GM18526 (cell line): Measurements from ENCODE around the gene AK9.

Source experiments
- POLR2A ChIP-seq: IDR thresholded peaks from 3 replicates; pipeline ENCODE4 v1.6.1; 2011; ENCODE audit not compliant: insufficient read length; ENCODE audit errors: extremely low read depth

AK9 gene

DNA sequence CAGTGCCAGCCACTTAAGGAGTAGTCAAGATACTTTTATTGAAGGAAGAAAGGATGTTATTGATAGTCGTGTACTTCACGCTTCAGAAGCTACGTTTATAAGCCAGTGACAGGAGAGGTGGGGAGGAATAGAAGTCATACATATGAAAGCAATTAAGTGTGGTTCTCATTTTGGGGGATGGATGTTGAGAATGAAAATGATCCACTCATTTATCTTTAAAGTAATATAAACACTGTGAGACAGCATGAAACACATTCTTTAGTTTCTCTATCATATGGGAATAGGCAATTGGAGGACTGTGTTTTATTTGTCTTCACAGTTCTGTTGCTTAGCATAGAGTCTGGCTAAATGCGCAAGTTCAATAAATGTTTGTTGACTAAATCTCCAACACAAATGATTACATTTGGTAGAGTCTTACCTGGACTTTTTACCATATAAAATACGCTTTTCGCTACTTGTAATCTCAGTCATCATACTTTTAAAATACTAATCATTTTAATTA is 35.2 kb downstream of the AK9 start:
- TF ChIP-seq POLR2A: no peak

- no peak for TF ChIP-seq POLR2A
These were observed 37.7 kb downstream of the AK9 start for GRCh38 chr6:109653264-109653663.

DNA sequence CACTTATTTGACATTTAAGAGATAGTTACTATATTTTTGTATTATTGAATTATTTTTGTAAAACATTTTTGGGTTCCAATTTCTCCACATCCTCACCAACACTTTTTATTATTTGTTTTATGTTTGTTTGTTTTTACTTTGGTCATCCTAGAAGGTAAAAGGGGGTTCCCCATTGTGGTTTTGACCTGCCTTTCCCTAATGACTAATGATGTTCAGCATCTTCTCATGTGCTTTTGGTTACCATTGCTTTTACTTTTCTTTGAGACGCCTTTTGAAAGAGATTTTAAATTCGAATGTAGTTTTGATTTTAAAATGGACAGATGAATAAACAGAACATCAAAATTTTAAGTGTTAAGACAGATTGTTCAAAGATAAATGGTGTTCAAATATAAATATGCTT is 46.9 kb downstream of the AK9 start:
- no peak for TF ChIP-seq POLR2A

GRCh38 chr6:109632405-109632804 is 58.6 kb downstream of the AK9 start:
- no peak for TF ChIP-seq POLR2A

DNA sequence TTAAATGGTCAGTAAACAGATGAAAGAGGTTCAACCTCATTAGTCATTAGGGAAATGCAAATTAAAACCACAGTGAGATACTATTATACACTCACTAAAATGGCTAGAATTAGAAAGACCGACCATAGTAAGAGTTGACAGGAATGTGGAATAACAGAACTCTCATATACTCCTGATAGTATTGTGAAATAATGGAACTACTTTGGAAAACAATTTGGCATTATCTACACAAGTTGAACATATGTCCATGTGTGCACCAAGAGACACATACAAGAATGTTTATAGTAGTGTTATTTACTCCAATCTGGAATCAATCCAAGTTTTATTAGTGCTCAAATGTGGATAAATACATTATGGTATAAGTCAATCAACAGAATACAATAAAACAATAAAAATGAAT is 59.6 kb downstream of the AK9 start:
- TF ChIP-seq POLR2A: no peak

DNA sequence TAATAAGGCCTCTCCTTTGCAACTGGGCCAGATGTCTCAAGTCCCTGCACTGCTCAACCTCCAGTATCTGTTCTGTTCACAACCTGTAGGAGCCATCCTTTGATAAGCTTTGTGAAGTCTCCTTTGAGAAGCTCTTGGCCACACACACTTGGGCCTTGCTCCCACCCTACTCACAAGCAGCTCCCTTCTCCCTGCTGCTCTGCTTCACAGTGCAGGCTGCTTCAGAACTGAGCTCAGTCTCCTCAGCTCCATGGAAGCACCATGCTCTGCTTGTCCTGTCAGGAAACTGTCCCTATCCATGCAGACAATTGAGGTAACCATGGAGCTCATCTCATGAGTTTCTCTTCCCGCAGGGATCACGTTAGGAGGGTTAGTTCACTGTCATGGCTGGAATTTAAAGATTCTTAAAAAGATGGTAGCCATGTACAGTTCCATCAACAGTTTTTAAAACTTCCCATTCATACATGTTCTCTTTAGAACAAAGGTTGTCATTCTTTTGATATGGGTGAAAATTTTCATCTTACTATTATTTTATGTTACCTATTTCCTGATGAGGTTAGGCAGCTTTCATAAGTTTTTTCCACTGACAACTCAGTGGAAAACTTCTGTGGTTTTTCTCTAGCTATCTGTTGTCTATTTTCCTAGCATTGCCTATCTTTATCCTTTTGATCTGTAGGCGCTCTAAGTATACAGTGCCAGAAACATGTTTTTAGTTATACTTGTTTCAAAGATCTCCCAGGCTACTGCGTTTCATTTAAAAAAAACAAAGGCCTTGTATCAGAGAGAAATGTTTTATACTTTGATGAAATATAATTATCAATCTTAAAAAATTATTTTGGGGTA is 62.6 kb downstream of the AK9 start:
- no peak for TF ChIP-seq POLR2A

DNA sequence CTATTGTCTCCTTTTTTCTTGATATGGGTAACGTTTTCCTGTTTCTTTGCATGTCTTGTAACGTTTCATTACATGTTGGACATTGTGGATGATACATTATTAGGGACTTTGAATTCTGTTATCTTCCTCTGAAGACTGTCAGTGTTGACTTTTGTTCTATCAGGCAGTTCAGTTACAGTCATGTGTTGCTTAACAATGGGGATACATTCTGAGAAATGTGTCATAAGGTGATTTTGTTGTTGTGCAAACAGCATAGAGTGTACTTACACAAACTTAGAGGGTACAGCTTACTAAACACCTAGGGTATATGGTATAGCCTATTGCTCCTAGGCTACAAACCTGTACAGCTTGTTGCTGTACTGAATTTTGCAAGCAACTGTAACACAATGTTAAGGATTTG is 64.7 kb downstream of the AK9 start:
- no peak for TF ChIP-seq POLR2A

DNA sequence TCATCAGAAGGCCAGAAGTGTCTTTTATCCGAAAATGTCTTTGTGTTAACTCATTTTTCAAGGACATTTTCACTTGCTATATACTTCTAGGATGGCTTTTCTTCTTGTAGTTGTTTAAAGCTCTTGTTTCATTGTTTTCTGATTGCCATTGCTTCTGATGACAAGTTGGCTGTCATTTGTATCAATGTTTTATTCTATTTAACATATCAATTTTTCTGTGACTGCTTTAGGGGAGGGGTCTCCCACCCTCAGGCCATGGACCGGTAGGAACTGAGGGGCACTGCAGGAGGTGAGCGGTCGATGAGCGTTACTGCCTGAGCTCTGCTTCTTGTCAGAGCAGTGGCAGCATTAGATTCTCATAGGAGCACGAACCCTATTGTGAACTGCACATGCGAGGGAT is 65.8 kb downstream of the AK9 start:
- no peak for TF ChIP-seq POLR2A

GRCh38 chr6:109623288-109623687 is 67.7 kb downstream of the AK9 start:
- no peak for TF ChIP-seq POLR2A

GRCh38 chr6:109612268-109612667 is 78.7 kb downstream of the AK9 start:
- no peak for TF ChIP-seq POLR2A

DNA sequence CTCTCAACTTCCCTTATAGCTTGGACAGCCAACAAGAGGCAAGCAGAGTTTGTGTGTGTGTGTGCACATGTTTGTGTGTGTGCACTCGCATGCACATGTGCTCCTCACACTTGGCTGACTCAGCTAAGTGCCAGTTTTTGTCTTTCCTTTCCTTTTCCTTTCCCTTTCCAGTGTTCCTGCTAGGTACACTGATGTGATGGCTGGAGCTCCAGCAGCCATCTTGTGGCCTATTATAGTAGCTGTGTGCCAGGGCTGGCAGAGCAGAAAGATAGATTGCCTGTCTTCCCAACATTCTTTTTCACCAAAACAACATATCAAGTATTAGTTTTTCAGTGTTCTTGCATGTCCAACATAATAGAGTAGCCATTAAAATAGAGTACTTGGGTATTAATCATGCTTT is 79.5 kb downstream of the AK9 start:
- no peak for TF ChIP-seq POLR2A

DNA sequence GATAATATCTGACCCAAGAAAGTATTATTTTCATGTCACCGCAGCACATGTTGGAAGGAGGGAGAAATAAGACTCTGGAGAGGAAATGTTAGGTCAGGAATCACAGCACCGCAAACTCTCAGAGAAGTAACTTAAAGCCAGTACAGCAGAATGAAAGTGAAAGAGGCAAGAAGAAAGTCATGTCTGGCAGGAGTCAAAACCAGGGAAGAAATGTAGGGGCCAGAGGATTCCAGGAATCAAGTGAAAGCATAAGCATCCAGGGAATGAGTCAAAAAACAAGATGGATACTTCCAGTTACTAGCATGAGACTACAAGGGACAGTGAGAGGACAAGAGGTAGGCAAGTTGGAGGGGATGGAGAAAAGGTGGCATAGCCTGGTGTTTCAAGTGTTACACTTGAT is 80.4 kb downstream of the AK9 start:
- no peak for TF ChIP-seq POLR2A

DNA sequence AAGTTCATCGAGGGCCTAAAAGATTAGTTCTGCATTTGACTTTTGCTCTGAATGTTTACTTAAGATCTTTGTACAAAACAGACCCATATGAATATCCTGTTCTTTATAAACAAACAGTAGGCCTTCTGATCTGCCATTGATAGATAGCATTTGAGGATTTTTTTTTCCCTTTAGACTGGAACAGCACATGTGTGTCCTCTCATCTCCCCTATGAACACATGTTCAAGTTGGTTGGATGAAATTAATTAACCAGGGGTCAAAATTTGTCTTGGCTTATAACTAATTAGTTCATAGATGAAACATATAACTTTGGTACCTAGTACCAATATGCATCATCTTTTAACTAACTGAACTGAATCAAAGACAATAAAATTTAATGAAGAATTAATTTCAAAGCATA is 81.3 kb downstream of the AK9 start:
- TF ChIP-seq POLR2A: no peak

DNA sequence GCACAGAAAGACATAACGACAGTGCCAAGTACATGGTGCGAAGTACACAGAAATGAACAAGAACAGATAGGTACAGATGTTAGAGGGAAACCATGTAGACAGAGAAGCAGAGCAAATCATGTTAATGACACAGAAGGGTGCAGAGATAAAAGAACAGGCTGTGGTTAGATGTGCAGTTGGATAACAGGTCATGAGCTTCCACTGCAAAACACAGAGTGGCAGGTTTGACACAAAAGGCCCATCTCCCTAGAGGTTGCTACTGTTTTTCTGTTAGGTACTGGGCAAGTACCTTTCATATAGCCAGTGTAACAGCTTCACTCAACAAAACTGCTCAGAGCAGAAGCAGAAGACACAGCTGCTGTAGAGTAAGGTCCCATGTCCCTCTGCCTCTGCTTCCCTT is 84.6 kb downstream of the AK9 start:
- no peak for TF ChIP-seq POLR2A

DNA sequence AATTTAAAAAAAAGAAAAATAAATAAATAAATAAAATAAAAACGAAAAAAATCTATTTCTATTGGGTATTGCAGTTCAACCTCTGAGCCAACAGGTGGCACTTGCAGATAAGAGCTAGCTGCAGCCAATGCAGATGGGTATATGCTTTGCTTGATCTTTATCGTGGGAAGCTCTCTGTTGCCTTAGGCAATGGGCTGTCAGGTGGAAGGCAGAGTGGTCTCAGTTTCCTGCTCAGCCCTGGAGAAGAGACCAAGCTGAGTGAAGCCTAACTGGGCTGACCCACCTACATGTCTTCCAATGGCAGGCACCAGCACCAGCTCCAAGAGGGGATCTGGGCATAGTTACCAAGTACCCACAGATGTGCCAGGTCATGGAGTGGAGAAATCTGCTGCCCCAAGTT is 95.0 kb downstream of the AK9 start:
- TF ChIP-seq POLR2A: no peak

DNA sequence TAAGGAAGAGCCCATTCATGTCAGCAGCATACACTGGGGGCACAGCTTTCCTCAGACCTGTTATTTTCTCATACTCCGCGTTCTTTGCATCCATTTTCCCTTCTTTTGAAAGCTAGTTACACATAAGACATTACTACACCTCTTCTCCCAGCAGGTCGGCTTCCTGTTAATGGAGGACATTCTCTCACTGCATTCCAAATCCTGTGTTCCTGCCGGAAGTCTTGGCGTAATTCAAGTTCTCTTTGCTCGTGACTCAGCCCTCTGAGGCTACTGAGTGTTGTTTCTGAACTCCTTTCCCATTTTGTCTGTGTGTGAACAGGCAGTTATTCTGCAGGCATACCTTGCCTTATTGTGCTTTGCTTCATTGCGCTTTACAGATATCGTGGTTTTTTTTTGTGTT is 110.5 kb downstream of the AK9 start:
- TF ChIP-seq POLR2A: no peak

- TF ChIP-seq POLR2A: no peak
These were observed 111.6 kb downstream of the AK9 start for GRCh38 chr6:109579361-109579760.

DNA sequence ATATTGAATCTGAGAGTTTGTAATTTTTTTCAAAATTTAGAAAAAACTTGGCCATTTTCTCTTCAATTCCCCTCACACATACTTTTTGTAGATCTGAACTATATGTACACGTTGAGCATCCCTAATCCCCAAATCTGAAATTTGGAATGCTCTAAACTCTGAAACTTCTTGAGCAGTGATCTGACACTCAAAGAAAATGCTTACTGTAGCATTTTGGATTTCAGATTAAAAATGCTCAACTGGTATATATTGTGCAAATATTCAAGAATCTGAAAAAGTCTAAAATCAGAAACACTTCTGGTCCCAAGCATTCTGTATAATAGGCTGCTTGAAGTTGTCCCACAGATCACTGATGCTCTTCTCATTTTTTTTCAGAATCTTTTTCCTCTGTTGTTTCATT is 129.2 kb downstream of the AK9 start:
- no peak for TF ChIP-seq POLR2A

DNA sequence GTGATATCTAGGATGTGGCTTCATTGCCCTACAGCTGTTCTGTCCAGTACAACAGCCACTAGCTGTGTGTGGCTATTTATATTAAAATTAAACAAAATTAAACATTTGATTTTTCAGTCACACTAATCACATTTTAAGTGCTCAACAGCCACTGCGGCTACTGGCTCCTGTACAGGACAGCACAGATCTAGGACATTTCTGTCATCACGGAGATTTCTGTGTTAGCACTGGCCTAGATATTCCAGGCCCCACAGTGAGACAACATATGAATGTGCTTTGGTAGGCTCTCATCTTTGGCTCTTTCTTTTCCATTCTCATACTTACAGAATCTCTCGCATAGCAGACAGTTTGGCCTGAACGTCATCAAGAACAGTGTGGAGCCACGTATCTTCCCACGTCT is 159.6 kb downstream of the AK9 start:
- no peak for TF ChIP-seq POLR2A
